GM12878 (cell line): Measurements from ENCODE around the gene ROM1. TPM values are rescaled to one million over a fixed set of nuclear protein-coding genes. Genes with fewer than 3 reads are reported as not detected.
A peak's percentile ranks its signal among the peaks of the same experiment; 100 is the strongest.

Experiments used
- ATF2 ChIP-seq: IDR thresholded peaks from 2 replicates; pipeline ENCODE4 v1.6.1; 2012; ENCODE audit warnings: low read length, inconsistent platforms
- BACH1 ChIP-seq: fragments of 450-650 bp; IDR thresholded peaks from 2 replicates; pipeline ENCODE4 v1.6.1; 2017; ENCODE audit warnings: mild to moderate bottlenecking, borderline replicate concordance
- BCL11A ChIP-seq: IDR thresholded peaks from 2 replicates; pipeline ENCODE4 v1.6.1; 2011; ENCODE audit warnings: low read depth, low read length
- CEBPB ChIP-seq, 2 experiments: fragments of 150-350 bp in 1 of 2; IDR thresholded peaks; 2 replicates each; pipeline ENCODE4 v1.6.1; 2012 to 2014; ENCODE audit warnings: low read depth in 2 of 2, low read length in 2 of 2, borderline replicate concordance in 1 of 2, inconsistent platforms in 1 of 2
- DPF2 ChIP-seq: fragments of 450-650 bp; IDR thresholded peaks from 2 replicates; pipeline ENCODE4 v1.6.1; 2017; ENCODE audit warnings: mild to moderate bottlenecking
- E2F8 ChIP-seq: fragments of 450-650 bp; IDR thresholded peaks from 2 replicates; pipeline ENCODE4 v1.6.1; 2018; ENCODE audit warnings: mild to moderate bottlenecking, low read depth, moderate library complexity; ENCODE audit not compliant: partially characterized antibody
- ELK1 ChIP-seq: IDR thresholded peaks from 2 replicates; pipeline ENCODE4 v1.6.1; 2012; ENCODE audit warnings: low read depth, low read length, improper control_type of control experiment
- EP300 ChIP-seq, 2 experiments: fragments of 150-350 bp in 1 of 2; IDR thresholded peaks; 2 replicates each; pipeline ENCODE4 v1.6.1; 2011 to 2012; ENCODE audit warnings: low read depth in 2 of 2, low read length in 2 of 2, borderline replicate concordance in 1 of 2, improper control_type of control experiment in 1 of 2, inconsistent platforms in 1 of 2; ENCODE audit not compliant: control insufficient read depth in 1 of 2
- EZH2 ChIP-seq: IDR thresholded peaks from 2 replicates; pipeline ENCODE4 v1.6.1; 2012; ENCODE audit warnings: low read depth, mild to moderate bottlenecking, control low read depth, inconsistent platforms, low read length, borderline replicate concordance; ENCODE audit not compliant: control insufficient read depth
- JUND ChIP-seq: IDR thresholded peaks from 2 replicates; pipeline ENCODE4 v1.6.1; 2012; ENCODE audit warnings: low read depth, mild to moderate bottlenecking, low read length, improper control_type of control experiment, moderate library complexity
- KAT2A ChIP-seq: conservative IDR thresholded peaks from 2 replicates; pipeline ENCODE4 v1.6.1; 2011; ENCODE audit warnings: low read depth, low read length; ENCODE audit not compliant: control insufficient read depth
- MYB ChIP-seq: fragments of 150-350 bp; IDR thresholded peaks from 2 replicates; pipeline ENCODE4 v1.6.1; 2014; ENCODE audit warnings: mild to moderate bottlenecking, low read depth, low read length, borderline replicate concordance
- NBN ChIP-seq: fragments of 450-650 bp; IDR thresholded peaks from 2 replicates; pipeline ENCODE4 v1.6.1; 2016
- NRF1 ChIP-seq: conservative IDR thresholded peaks from 2 replicates; pipeline ENCODE4 v1.6.1; 2011; ENCODE audit warnings: mild to moderate bottlenecking, low read depth, low read length, improper control_type of control experiment
- RAD51 ChIP-seq: fragments of 450-650 bp; IDR thresholded peaks from 2 replicates; pipeline ENCODE4 v1.6.1; 2016; ENCODE audit warnings: moderate library complexity, mild to moderate bottlenecking, inconsistent platforms
- RUNX3 ChIP-seq: IDR thresholded peaks from 2 replicates; pipeline ENCODE4 v1.6.1; 2012; ENCODE audit warnings: low read length, inconsistent platforms
- USF2 ChIP-seq: IDR thresholded peaks from 2 replicates; pipeline ENCODE4 v1.6.1; 2011; ENCODE audit warnings: low read depth, low read length, improper control_type of control experiment, borderline replicate concordance
- WRNIP1 ChIP-seq: IDR thresholded peaks from 2 replicates; pipeline ENCODE4 v1.6.1; 2011; ENCODE audit warnings: low read depth, low read length, improper control_type of control experiment, borderline replicate concordance
- YY1 ChIP-seq: IDR thresholded peaks from 2 replicates; pipeline ENCODE4 v1.6.1; 2011; ENCODE audit warnings: low read depth, mild to moderate bottlenecking, low read length
- ZBTB11 ChIP-seq: fragments of 450-650 bp; formaldehyde crosslinking; IDR thresholded peaks from 2 replicates; pipeline ENCODE4 v1.5.0; 2022; ENCODE audit warnings: mild to moderate bottlenecking, missing genetic modification characterization
- polyA plus RNA-seq, 11 experiments: library from polyadenylated mRNA; depleted of rRNA in 4 of 11; unstranded in 6 of 11; stranded (reverse) in 5 of 11; fragments of >200 nt; fragmentation: Nextera tagmentation in 4 of 11; fragmentation: Illumina TruSeq in 1 of 11; extraction: Ambion mirVana in 4 of 11; extraction: Trizol in 1 of 11; gene quantifications; 1 replicate in 1 of 11; 2 replicates in 10 of 11; pipeline versions ENCODE4 v1.2.1 to v1.2.3, GENCODE V29; 2011 to 2016; ENCODE audit warnings: inconsistent platforms in 2 of 11, missing spikeins in 2 of 11, low read depth in 1 of 11
- total RNA-seq, 4 experiments: library from RNA; depleted of rRNA in 3 of 4; stranded (reverse); fragments of >200 nt in 3 of 4; fragmentation: Illumina TruSeq in 1 of 4; extraction: Trizol in 1 of 4; gene quantifications; 2 replicates each; pipeline versions ENCODE4 v1.2.1 to v1.2.3, GENCODE V29; 2013 to 2021

Gene ROM1
- total and polyA plus RNA-seq, 10 of the 15 experiments (the other 5 are each of a cell fraction or from before 2014, with no cell fraction given): 0.42 to 3.0 (median 1.1) TPM

GRCh38 chr11:62574363-62575071 is 38.5 kb upstream of the ROM1 start (continued):
- TF ChIP-seq ELK1 (no peak), ZBTB11 (CRISPR knock-in tag) (no peak), EZH2 (no peak), YY1 (no peak), BACH1 (no peak), DPF2 (no peak; the same call in 1 of the 2 replicates), NRF1 (no peak), ATF2 (no peak), MYB (no peak), JUND (no peak), CEBPB (IDR thresholded peaks at IDR 0.05; ENCODE audit: borderline replicate concordance in 1 of 2, low read depth in 2 of 2, low read length in 2 of 2) (no peak), RUNX3 (peak; percentile 12; the same call in 1 of the 2 replicates), USF2 (no peak), WRNIP1 (no peak), EP300 (IDR thresholded peaks at IDR 0.05; ENCODE audit: borderline replicate concordance in 1 of 2, control insufficient read depth in 1 of 2, low read depth in 2 of 2, low read length in 2 of 2) (no peak), E2F8 (no peak), BCL11A (no peak), RAD51 (no peak), NBN (no peak), KAT2A (no peak)
